GM19238 (cell line): Measurements from ENCODE around the gene UPK3BL1.
"Not testable (repeated sequence)": the region's sequence is repeated elsewhere in the genome, so short reads cannot be mapped to it uniquely, and the experiment has no call there.

ENCODE experiments used
- DNase-seq: peaks from one replicate; pipeline ENCODE4 v3.0.0; 2011; ENCODE audit warnings: low spot score; ENCODE audit not compliant: insufficient read length

The UPK3BL1 gene

DNA sequence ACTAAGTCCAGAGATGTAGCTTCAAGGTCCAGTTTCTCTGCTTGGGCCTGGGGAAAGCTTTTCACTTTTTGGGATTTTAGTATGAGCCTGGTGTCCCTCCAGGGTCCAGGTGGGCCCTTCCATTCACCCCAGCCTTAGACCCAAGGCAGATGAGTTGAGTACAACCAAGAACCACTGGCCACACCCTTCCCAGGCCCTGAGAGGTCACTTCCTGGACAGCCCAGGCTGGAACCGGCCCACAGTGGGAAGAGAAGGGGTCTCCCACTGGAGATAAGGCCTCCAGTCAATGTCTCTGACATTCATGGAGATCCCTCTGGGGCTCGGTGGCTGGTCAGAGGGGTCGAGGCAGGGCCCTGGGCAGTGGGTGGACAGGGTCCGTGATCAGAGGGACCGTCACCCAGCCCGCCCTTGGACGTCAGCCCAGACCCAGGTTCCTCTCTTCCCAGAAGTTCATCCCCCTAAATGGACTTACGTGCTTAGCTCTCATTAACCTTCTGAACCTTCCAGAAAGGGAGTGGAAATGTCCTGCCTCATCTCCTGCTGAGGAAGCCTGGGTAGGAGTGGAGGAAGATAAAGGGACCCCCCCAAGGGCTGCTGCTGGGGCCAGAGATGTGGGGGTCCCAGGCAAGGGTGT lies 15.2 kb downstream of the UPK3BL1 start:
- not testable (repeated sequence) for DNase-seq

DNA sequence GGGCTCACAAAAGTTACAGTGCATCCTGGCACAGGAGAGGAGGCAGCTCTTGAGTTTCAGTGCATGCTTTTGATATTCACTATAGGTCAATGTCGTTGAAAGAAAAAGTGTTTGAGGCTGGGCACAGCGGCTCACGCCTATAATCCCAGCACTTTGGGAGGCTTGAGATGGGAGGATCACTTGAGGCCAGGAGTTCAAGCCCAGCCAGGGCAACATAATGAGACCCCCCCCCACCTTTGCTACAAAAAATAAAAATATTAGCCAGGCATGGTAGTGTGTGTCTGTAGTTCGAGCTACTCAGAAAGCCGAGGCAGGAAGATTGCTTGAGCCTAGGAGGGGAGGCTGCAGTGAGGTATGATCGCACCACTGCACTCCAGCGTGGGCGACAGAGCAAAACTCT lies 24.5 kb downstream of the UPK3BL1 start:
- not testable (repeated sequence) for DNase-seq

DNA sequence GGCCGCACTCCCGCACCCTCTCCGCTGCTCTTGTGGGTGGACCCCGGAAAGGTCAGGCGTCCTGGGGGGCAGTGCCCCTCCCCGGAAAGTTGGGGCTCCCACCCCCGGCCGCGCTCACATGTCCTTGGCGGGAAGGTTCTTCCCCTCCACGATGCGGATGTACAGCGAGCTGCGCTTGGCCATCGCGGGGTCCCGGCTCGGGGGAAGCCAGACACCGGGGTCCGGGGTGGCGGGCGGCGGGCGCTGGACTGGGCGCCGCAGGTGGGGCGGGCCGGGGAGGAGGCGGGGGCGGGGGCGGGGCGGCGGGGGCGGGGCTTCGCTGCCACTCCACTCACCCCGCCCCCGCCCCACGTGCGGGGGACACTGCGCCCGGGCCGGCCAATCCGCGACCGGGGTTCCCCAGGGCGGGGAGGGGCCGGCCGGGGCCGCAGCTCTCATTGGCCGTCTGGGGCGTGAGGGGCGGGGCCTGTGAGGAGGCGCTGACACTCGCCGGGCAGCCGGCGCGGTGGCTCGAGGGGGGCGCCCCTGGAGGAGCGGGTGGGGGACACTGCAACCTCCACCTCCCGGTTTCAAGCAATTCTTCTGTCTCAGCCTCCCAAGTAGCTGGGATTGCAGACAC lies 26.0 kb downstream of the UPK3BL1 start, which contains the start of gene RASA4:
Gene RASA4, minus strand, starts transcription at position 250 of the 619 bp plus-strand sequence. Its CDS starts 67 bp downstream, at position 183.
- DNase-seq = not testable (repeated sequence)

DNA sequence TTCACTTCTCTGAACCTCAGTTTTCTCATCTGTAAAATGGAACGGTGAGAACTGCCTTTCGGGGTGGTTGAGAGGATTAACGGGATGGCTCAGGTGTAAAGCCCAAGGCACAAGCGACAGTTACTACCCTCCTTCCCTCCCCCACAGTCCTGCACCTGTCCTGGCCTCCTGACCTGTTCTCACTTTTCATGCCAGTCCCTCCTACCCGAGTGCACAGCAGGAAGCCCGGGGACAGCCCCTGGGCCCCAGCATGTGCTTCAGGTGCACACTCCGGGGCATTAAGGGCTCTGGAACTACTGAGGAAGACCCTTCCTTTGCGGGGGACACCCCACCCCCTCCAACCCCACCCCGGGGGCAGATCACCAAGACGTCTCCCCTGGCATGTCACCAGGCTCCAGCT lies 26.7 kb downstream of the UPK3BL1 start:
- DNase-seq = not testable (repeated sequence)

DNA sequence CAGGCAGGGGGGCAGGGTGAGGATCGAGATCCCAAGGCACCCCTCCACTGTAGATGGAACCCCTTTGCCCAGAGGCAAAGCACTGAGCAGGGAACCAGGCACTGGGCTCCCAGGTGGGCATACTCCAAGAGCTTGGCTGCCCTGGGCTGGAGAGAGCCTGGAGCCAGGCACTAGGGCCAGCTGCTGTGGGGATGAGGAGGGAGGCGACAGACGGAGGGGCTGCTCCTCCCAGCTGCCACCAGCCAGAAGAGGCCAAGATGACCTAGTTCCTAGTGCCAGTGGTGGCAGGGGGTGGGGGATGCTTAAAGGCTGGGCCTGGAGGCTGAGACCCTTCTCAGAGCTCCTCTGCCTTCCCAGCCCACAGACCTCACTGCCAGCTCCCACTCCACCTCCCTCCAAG lies 27.7 kb downstream of the UPK3BL1 start:
- DNase-seq = not testable (repeated sequence)

DNA sequence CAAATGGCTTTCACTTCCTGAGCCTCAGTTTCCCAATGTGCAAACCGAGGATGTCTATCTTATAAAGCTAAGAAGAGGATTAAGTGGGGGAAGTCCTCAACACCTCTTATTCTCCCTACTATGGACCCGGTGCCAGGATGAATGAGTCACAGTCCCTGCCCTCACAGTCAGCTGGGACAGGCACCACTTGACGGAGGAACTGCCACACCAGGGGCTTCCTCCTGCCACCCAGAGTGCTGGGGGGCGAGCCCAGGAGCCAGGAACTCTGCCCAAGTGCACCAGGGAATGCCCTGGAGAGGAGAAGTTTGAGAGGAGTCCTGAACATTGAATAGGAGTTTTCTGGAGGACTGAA lies 28.3 kb downstream of the UPK3BL1 start:
- not testable (repeated sequence) for DNase-seq

DNA sequence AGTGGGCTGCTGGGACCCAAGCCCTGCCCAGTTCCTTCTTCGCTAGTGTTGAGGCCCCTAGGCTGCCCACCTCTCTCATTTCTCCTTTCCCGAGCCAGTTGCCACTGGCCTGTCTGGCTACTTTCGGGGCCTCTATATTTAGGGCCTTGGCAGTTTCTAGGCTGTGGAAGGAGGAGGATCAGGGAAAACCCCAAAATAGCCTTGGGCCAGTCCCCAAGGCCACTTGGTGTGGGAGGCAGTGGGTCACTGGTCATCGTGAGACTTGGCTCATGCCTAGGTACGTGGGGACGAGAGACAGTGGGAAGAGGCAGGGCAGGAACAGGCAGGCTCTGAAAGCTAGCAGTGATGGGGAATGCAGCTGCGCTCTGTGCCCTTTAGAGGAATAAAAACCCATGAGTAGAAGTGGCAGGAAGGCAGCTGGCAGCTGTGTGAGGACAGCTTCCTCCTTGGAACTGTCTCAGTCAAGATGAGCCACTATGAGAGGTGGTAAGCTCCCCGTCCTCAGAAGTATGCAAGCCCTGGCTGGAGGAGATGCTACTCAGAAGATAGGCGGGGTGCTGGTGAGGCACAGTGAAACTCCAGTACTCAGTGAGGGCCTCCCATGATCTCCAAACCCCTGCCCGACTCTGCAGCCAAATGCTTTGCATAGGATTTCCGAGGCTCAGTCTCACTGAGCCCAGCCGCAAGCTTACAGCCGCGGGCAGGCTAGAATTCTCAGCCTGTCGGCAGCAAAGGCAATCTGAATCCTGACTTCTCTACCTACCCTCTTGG lies 28.8 kb downstream of the UPK3BL1 start:
- DNase-seq = not testable (repeated sequence)

DNA sequence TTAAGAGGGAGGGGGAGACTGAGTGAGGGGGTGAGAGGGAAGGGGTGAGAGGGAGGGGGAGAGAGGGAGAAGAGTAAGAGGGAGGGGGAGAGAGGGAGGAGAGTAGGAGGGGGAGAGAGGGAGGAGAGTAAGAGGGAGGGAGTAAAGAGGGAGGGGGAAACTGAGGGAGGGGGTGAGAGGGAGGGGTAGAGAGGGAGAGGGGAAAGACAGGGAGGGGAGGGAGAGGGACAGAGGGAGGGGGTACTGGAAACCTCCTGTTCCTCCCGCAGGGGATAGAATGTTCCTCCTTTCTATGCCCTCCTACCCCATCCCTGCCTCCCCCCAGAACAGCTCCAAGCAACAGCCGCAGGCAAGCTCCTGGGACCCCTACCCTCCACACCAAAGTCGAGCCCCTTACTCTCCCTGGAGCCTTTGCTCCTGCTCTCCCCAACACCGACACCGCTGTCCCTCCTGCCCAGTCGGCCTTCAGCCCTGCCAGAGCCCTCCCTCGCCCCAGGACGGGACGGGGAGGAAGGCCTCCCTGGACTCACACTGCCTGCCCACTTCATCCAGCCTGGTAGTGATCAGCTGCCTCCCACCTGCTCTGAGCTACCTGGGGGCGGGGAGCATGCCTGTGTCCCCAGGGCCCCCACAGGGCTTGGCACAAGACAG lies 30.8 kb downstream of the UPK3BL1 start:
- not testable (repeated sequence) for DNase-seq

DNA sequence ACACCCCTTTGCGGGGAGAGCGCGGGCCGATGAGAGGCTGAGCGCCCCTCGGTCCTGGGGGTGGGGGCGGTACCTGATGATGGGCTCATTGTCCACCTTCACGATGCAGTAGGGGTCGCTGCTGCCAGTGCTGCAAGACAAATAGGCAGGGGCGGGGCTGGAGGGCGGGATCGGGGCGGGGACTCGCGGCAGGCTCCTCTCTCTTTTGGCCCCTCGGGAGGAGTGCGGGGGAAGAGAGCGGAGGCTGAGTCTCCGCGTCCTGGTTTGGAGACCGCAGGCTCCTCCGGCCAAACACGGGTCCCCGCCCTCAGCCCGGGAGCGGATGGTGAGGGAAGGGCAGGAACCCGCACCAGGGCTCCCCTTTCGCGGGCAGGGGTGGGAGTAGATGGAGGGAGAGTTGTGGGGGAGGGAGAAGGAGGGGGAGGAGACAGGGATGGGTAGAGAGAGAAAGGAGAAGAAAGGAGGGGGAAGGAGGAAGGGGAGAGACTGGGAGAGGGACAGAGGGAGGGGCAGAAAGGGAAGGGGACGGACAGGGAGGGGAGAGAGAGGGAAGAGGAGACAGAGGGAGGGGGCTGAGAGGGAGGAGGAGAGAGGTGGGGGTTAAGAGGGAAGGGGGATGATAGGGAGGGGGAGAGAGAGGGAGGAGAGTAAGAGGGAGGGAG lies 31.4 kb downstream of the UPK3BL1 start:
- DNase-seq = not testable (repeated sequence)

DNA sequence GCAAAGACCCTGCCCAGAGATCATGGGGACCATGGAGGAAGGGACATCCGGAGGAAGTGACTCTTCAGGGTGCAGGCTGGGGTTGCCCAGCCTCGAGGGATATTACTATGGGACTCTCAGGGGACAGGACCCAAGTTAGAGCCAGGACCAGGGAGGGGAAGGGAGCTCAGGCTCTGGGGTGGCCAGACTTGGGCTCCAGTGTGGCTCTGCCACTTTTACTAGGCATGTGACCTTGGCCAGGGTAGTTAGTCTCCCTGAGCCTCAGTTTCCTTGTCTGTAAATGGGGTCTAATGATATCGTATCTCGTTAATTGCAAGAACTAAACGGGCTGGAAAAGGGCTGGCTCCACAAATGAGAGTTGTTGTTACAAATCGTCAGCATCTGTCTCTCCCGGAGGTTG lies 32.1 kb downstream of the UPK3BL1 start:
- not testable (repeated sequence) for DNase-seq

DNA sequence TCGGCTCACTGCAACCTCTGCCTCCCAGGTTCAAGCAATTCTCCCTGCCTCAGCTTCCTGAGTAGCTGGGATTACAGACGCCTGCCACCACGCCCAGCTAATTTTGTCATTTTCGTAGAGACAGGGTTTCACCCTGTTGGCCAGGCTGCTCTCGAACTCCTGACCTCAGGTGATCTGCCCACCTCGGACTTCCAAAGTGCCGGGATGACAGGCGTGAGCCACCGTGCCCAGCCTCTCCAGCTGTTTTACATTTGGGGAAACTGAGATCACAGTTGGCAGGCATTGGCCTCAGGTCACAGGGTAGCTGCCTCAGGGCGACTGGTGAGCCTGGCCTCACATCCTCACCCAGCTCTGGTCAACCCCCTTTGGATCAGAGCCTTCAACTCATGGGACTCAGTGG lies 32.9 kb downstream of the UPK3BL1 start:
- DNase-seq = not testable (repeated sequence)

DNA sequence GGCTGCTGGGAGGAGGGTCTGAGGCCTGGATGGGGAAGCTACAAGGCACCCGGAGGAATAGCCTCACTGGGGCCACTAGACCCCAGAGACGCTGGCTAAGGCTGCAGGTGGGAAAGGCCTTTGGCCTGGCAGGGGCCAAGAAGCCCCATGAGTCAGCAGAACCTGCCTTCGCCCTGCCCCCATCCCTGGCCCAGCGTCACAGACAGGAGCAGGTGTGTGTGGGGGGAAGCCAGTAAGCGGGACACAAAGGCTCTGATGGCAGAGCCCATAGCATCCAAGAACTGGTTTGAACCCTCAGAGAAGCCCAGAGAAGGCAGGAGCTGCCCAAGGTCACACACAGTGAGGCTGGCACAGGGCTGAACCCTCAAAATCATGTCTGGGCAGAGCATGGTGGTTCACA lies 35.7 kb downstream of the UPK3BL1 start:
- DNase-seq = not testable (repeated sequence)

DNA sequence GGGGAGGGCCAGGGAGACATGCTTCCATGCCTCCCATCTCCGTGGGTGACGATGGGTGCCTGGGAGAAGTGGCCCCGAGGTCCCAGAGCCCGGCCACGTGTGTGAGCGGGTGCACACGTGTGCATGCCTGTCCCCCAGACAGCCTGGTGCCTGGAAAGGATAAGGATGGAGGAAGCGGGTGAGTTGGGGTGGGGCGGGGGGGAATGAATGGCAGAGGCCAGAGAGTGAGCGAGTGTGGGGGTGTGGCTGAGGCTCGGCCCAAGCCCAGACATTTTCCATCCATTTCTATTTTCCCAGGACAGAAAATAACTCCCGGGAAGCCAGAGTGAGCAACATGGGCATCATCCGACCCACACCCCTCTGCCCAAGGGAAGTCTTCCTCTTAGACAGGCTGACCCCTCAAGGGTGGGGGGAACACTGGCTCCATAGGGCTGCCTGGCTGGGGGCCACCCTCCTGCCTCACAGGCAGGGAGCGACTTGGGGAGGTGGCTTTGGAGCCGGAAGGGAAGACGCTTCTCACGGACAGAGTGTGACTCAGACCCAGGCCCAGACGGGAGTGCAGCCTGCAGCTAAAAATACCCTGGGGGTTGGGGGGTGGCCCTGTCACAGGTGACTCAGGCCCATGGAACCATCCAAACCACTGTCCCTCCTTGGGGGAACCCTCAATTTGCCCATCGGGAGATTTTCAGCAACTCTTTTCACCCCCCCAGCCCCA lies 38.0 kb downstream of the UPK3BL1 start:
- DNase-seq = not testable (repeated sequence)

DNA sequence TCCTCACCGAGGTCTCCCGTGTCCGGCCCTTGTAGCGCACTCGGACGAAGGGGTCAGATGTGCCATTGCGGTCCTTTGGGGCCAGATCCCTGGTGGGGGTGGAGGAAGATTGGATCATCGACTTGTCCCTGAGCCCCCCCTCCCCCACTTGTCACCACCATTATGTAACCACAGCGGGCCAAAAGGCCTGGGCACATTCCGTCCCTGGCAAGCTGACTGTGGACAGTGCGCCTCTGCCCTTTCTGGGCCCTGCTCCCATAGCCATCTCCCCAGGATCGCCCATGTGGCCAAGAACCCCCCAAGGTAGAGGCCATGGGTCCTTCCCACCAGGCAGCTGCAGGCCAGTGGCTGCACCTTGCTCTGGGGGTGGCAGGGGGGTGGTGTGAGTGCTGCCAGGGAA lies 40.3 kb downstream of the UPK3BL1 start:
- DNase-seq = not testable (repeated sequence)

DNA sequence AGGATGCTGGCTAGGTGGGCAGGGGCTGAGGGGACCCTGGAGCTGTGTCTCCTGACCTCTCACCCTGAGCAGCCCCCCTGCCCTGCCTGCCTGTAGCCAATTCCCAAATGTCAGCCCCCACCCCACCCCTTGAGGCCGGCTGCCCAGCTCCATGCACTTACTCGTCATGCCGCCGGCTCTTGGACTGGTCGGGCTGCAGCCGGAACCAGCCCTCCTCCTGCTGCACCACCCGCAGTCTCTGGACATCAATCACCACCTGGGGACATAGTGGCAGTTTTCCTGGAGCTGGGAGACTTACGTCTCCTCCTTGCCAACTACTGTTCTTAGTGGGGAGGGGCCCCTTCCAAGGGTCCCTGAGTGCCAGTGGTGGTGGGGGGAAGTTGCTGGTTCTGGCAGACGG lies 42.9 kb downstream of the UPK3BL1 start:
- not testable (repeated sequence) for DNase-seq

DNA sequence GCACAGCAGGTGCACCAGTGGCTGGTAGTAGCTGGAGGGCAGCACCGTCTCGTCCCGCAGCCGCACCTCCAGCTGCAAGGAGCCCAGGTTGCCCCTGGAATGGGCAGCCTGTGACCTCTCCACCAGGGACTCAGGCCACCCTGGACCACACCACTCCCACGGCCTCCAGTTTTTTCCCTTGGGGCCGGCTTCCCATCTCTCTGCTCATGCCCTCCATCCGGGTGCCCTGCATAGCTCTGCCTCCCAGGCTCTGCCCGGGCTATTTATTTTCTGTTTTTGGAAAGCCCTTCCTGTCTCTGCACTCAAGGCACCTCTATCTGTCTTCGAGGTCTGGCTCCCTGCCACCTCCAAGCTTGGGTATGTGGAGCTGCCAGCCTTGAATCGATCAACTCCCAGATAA lies 46.6 kb downstream of the UPK3BL1 start:
- DNase-seq = not testable (repeated sequence)

DNA sequence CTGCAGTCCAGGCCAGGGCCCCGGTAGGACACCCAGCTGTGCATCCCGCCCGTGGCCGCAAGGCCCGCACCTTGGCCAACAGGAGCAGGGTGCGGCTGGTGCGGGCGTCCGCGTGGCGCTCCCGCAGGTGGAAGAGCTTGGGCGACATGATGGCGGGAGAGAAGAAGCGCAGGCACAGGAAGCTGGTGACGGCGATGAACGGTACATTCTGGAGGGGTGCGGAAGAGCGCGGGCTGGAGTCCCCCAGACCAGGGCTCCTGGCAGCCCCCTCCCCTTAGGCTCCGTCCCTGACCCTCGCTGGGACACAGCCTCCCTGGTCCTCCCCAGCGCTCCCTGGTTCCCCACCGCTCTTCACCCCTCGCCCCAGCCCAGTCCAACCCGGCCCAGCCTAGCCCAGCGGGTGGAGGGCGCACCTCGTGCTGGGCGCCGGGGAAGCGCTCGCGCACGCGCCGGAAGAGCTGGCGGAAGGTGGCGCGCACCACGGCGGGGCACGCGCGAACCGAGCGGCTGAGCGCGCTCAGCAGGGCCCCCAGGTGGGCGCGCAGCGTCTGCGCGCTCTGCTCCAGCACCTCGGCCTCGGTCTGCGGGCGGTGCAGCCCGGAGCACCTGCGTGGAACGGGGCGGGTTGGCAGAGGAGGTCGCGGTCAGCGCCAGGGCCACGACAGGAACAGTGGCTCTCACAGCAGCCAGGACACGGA lies 48.8 kb downstream of the UPK3BL1 start:
- not testable (repeated sequence) for DNase-seq

DNA sequence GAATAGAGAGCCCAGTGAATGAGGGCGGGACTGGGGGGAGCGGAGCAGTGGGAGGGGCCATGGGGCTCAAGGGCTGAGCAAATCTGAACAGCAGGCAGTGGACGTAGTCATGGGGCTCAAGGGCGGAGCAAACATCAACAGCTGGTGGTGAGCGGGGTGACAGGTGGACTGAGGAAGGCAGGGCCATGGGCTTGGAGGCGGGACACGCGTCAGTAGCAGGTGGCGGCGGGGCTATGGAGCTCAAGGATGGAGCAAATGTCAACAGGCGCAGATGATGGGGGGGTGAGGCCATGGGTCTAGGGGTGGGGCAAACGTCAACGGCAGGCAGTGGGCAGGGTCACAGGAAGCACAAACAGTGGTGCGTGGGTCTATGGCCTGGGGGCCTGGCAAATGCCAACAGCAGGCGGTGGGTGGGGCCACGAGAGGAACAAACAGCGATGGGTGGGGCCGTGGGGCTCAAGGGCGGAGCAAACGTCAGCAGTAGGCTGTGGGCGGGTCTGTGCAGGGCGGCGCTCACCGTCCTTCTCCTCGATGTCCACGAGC lies 50.0 kb downstream of the UPK3BL1 start:
- not testable (repeated sequence) for DNase-seq

DNA sequence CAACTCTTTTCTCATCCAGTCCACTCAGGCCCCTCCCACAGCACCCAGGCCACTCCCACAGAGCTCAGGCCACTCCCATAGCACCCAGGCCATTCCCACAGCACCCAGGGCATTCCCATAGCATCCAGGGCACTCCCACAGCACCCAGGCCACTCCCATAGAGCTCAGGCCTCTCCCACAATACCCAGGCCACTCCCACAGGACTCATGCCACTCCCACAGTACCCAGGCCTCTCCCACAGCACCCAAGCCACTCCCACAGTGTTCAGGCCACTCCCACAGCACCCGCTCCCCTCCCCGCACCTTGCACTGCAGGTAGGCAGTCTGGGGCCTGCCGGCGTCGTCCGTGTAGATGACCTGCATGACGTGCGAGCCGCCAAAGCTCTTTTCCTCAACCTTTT lies 52.7 kb downstream of the UPK3BL1 start:
- not testable (repeated sequence) for DNase-seq
